GM12891 (cell line): ENCODE results near the gene ZNF689.

Experiments
- POLR2A ChIP-seq: IDR thresholded peaks from 2 replicates; pipeline ENCODE4 v1.6.1; 2011; ENCODE audit warnings: low read depth, low read length, control low read depth
- POLR2AphosphoS5 ChIP-seq: IDR thresholded peaks from 2 replicates; pipeline ENCODE4 v1.6.1; 2011; ENCODE audit warnings: low read depth, low read length, control low read depth
- POU2F2 ChIP-seq: IDR thresholded peaks from 2 replicates; pipeline ENCODE4 v1.6.1; 2011; ENCODE audit warnings: low read depth, mild to moderate bottlenecking, control low read depth, low read length, moderate library complexity
- SPI1 ChIP-seq: IDR thresholded peaks from 2 replicates; pipeline ENCODE4 v1.6.1; 2011; ENCODE audit warnings: low read depth, low read length, control low read depth
- TAF1 ChIP-seq: IDR thresholded peaks from 2 replicates; pipeline ENCODE4 v1.6.1; 2011; ENCODE audit warnings: low read depth, low read length, control low read depth

DNA sequence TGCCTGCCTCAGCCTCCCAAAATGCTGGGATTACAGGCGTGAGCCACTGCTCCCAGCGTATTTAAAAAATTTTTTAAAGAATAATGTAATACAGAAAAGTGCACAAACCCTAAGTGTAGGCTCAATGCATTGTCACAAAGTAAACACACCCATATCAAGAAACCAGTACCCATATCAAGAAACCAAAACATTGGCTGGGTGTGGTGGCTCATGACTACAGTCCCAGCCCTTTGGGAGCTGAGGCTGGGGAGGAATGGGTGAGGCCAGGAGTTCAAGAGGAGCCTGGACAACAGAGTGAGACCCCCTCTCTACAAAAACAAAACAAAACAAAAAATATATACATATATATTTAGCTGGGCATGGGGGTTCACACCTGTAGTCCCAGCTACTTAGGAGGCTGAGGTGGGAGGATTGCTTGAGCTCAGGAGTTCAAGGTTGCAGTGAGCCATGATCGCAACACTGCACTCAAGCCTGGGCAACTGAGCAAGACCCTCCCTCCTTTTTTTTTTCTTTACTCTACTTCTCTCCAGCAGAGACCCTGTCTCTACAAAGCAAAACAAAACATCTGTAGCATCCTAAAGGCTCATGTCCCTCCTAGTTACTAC lies 31.3 kb upstream of the ZNF689 start:
- TF ChIP-seq POLR2A (no peak), POLR2AphosphoS5 (no peak), TAF1 (no peak), POU2F2 (no peak), SPI1 (no peak)
